Activated T-cell treated with anti-CD3 and anti-CD28 coated beads, Interleukin-2, amount 50 U/mL, for 48 hours (primary cell): Measurements from ENCODE around the gene POP7.
"Not testable (repeated sequence)": the region's sequence is repeated elsewhere in the genome, so short reads cannot be mapped to it uniquely, and the experiment has no call there.

ENCODE experiments used
- DNase-seq, 2 experiments: peaks; one replicate each; pipeline ENCODE4 v3.0.0-alpha.2; 2020

Gene POP7

DNA sequence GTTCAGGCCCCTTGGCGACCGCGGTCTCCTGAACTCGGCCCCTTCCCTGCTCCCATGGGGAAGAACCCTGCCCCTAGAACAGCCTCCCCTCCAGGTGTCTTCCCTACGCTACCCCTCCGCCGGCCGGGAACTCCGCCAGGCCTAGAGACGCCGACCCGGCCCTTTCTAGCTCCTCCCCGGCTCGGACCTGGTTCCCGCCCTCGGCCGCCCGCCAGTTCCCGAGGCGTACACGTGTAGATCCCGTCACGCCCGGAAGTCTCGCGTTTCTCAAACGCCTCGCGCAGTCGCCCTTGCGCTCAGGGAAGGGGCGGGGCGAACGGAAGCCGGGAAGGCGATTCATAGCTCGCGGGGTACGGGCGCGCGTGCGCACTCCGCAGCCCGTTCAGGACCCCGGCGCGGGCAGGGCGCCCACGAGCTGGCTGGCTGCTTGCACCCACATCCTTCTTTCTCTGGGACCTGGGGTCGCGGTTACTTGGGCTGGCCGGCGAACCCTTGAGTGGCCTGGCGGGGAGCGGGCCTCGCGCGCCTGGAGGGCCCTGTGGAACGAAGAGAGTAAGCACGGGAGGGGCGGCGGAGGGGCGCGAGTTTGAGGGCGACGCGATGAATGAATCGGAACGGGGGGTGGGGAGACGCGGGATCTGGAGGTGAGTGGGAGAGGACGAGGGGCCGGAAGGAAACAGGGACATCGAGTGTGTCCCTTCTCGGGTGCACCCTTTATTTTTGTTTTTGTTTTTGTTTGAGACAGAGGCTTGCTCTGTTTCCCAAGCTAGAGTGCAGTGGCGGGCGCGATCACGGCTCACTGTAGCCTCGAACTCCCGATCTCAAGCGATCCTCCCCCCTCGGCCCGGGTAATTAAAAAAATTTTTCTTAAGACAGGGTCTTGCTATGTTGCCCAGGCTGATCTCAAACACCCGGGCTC is at the start of gene POP7:
Gene POP7 (plus strand): TSS at position 369 of the 919 bp plus-strand sequence. CDS start 710 bp downstream, outside the sequence.
- peak; percentile 99 for DNase-seq

DNA sequence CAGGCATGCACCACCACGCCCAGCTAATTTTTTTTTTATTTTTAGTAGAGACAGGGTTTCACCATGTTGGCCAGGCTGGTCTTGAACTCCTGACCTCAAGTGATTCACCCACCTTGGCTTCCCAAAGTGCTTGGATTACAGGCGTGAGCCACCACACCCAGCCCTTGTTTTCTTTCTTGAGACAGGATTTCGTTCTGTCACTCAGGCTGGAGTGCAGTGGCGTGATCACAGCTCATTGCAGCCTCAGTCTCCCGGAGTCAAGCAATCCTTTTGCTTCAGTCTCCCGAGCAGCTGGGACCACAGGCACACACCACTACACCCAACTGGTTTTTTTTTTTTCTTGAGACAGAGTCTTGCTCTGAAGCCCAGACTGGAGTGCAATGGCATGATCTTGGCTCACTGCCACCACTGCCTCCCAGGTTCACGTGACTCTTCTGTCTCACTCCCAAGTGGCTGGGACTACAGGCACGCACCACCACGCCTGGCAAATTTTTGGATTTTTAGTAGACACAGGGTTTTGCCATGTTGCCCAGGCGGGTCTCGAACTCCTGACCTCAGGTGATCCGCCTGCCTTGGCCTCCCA is 43.6 kb upstream of the POP7 start:
- not testable (repeated sequence) for DNase-seq

DNA sequence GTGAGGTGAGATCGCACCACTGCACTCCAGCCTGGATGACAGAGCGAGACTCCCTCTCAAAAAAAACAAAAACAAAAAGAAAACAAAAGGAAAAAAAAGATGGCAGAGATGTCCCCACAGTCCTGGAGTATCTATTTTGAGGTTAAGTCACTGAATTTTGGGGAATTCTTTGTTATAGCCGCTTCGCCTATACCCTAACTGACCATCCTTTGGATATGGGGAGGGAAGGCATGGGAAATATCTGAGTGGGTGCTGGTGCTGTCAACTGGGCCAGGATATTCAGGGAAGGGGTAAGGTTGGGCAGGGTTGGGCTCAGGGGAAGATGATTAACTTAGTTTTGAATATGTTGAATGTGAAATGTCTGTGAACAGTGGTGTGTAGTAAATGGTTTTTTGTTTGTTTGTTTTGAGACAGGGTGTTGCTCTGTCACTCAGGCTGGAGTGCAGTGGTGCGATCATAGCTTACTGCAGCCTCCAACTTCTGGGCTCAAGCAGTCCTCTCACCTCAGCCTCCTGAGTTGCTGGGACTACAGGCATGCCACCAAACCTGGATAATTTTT is 40.7 kb upstream of the POP7 start:
- no peak for DNase-seq

DNA sequence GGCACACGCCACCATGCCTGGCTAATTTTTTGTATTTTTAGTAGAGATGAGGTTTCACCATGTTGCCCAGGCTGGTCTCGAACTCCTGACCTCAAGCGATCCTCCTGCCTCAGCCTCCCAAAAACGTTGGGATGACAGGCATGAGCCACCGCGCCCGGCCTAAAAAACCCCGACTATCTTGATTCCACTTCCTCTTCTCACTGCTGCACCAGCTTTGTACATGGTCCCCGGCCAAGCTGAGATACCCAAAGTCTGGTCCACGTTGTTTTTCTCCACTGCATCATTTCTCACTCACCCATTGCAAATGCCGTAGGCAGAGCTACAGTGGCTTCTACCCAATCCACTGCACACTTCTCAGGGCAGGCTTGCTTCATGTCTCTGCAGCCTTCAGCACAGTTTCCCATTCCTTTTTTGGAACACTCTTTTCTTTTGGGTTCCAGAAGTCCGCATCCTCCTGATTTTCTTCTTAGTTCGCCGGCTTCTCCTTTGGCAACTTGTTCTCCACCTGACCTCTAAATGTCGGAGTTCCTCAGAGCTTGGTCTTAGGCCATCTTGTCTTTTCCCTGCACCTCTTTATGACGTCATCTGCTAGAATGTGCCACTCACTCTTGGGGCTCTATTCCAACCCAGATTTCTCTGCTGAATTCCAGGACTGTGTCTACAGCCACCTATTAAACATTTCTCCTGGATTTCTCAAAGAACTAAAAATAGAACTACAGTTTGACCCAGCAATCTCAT is 38.4 kb upstream of the POP7 start:
- DNase-seq = no peak

- DNase-seq = no peak
Observed at GRCh38 chr7:100668069-100668449, 37.9 kb upstream of the POP7 start.

- not testable (repeated sequence) for DNase-seq
Observed at GRCh38 chr7:100669106-100669505, 36.8 kb upstream of the POP7 start.

GRCh38 chr7:100670074-100670473 is 35.8 kb upstream of the POP7 start:
- DNase-seq = no peak

DNA sequence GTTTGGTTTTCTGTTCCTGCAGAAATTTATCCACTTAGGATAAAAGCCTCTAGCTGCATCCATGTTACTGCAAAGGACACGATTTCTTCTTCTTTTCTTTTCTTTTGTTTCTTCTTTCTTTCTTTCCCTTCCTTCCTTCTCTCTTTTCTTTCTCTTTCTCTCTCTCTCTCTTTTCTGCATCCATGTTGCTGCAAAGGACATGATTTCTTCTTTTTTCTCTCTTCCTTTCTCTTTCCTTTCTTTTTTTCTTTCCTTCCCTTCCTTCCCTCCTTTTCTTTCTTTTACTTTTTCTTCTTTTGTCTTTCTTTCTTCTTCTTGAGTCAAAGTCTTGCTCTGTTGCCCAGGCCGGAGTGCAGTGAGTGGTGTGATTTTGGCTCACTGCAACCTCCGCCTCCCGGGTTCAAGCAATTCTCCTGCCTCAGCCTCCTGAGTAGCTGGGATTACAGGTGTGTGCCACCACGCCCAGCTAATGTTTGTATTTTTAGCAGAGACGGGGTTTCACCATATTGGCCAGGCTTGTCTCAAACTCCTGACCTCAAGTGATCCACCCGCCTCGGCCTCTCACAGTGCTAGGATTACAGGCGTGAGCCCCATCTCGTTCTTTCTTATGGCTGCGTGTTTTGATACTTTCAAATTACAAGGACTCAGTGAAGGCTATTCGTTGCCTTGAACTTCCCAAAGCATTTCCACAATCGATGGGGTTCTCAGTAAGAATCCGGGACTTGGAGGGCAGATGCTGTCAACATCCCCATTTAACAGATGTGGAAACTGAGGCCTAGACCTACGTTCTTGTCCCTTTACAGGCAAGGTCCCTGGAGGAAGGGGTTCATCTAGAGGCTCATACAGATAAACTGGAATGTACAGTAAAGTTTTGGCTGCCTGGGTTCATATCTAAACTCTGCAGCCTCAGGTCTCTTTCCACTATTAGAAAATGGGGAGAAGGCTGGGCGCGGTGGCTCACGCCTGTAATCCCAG is 34.3 kb upstream of the POP7 start:
- DNase-seq = no peak

- peak; percentile 100 for DNase-seq
Observed at GRCh38 chr7:100673302-100673941, 32.5 kb upstream of the POP7 start, which contains the start of gene GNB2. GNB2 (plus strand) TSS chr7:100673740; CDS start chr7:100676266, 2,526 bp downstream.

DNA sequence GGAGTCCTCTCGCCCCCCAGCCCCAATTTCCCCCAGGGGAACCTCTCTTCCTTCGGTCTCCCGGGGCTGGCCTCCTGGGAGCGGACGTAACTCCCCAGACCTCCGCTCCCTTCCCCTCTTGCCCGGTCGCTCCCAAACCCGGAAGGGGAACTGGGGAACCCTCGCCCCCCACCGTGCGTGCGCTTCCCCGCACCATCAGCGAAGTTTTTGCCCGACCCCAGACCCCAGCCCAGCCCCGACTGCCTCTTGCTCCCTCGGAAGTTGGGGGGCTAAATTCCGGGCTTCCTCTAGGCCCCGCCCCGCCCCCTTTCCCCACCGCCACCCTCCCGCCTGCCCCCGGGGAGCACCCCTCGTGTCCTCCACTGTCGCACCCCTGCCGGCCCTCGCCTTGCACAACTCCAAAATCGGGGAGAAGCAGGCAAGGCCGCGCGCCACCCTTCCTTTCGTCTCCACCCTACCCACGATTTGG is 31.9 kb upstream of the POP7 start:
- peak in 1 of 2 experiments; percentile 64 for DNase-seq

DNA sequence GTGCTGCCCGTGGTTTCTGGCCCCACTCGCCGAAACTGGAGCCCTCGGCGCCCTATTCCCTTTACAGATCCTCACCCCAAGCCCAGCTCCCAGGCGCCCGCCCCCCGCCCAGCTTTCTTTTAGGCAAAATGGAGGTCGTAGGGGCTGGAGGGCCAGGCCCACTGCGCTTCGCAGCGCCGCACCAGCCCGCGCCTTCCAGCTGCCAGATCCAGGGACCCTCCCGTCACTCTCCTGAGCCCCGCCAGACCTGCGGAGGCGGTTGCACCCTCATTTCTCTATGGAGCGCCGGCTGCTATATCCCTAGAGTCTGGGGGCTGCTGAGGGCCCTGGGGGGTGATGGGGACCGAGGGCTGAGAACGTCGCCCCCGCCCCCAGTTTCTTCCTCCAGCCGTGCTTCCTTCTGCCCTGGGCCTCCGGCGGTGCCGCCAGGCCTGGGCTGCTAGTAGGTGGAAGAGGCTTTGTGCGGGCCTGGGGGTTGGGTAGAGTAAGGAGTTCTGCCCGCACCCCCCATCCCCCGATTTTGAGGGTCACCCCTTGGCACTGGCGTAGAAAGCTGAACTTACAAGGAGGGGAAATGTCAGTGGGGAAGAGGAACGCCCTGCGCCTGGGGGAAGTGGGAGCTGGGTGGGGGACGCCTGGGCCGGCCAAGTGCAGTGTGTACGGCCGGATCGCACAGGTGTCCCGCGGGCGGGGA is 31.4 kb upstream of the POP7 start:
- DNase-seq = peak; percentile 65 to 66

DNA sequence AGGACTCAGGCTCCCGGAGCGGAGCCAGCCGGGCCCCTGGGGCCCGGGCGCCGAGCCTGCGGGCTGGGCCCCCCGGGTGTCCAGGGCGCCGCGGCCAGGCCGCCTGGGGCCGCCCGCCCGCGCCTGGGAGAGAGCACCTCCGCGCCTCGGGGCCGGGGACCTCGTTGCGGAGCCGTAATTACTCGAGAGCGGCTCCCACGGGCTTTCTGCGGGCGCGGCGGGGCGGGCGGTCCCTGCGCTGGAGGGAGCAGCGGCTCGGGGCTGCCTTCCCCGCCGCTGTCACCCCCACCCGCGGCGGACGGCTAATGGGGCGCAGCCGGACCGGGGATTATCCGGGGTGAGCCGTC is 30.8 kb upstream of the POP7 start:
- peak in 1 of 2 experiments; percentile 56 for DNase-seq

DNA sequence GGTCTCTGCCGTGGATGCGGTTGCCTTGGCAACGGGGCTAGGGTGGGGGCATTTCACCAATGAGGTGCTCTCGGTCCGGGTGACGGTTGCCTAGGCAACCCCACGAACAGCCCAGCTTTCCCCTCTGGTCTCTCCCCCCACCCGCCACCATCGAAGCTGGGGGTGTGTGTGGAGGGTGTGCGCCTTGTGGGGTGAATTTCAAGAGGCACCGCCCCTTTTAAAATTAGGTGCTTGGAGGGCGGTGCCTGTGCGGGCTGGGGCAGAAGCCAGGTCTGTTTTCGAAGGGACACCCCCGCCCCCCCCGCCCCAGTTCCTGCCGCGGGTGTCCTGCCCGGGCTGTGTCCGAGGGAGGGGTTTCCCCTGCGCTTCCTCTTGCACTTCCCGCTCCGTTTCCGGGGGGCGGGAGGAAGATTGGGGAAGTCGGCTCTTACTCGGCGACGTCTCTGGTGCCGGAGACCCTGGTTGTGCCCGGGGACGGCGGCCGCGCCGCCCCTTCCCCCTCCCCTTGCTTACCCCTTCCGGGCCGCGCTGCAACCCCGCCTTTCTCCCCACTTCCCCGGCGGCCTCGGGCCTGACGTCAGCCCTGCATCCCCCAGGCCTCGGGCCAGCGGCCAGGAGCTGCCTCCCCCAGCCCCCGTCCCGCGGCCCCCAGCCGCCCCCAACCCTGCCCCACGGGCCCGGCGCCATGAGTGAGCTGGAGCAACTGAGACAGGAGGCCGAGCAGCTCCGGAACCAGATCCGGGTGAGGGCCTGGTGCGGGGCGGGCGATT is 30.2 kb upstream of the POP7 start:
- DNase-seq = peak; percentile 82 to 84

DNA sequence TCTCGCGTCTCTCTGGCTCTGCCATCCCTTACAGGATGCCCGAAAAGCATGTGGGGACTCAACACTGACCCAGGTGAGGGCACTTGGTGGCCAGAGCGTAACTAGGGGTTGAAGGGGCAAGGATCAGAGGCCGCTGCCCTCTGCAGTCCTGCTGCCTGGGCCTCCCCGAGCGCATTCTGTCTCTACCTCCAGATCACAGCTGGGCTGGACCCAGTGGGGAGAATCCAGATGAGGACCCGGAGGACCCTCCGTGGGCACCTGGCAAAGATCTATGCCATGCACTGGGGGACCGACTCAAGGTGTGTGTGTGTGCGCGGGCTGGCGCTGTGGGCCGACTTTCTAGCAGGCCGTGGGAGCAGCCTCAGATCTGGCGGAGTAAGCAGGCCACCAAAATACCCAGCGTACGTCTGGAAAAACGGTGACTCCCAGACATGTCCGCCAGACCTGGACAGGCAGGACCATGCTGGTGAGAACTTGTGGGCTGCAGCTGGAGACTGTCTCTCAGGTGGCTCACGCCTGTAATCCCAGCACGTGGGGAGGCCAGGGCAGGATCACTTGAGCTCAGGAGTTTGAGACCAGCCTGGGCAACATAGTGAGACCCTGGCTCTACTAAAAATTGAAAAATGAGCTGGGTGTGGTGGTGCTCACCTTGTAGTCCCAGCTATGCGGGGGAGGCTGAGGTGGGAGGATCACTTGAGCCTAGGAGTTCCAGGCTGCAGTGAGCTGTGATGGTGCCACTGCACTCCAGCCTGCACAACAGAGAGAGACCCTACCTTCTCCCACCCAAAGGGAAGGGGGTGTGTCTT is 29.2 kb upstream of the POP7 start:
- no peak for DNase-seq

DNA sequence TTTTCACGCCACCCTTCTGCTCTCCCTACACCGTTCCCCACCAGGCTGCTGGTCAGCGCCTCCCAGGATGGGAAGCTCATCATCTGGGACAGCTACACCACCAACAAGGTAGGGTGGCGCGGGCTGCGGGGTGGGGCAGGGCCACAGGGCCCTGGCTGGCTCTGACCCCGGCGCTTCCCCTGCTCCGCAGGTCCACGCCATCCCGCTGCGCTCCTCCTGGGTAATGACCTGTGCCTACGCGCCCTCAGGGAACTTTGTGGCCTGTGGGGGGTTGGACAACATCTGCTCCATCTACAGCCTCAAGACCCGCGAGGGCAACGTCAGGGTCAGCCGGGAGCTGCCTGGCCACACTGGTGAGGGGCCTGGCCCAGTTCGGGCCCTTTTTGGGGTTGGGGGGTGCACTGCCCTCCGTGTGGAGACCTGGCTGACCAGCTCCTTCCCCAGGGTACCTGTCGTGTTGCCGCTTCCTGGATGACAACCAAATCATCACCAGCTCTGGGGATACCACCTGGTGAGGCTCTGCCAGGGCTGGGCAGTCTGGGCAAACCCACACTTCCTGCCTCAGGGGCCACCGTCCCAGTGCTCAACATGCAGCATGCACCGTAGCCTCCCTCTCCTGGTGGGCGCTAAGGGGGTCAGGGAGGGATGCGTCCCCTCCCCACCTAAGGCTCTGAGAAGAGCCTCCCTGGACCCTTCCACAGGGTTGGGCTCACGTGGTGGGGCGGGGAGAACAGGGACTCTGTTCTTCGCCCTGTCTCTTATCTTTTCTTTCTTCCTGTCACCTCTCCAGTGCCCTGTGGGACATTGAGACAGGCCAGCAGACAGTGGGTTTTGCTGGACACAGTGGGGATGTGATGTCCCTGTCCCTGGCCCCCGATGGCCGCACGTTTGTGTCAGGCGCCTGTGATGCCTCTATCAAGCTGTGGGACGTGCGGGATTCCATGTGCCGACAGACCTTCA is 28.3 kb upstream of the POP7 start:
- DNase-seq = peak in 1 of 2 experiments; percentile 26

GRCh38 chr7:100678291-100678984 is 27.5 kb upstream of the POP7 start:
- peak in 1 of 2 experiments; percentile 25 for DNase-seq
